HepG2 (cell line): ENCODE results near the gene INSR. TPM values are rescaled to one million over a fixed set of nuclear protein-coding genes. Genes with fewer than 3 reads are reported as not detected.

Experiments
- ATAC-seq: fragments of 200-7000 bp; cut with Tn5 transposase; 3 replicates; pipeline ENCODE4 v1.9.1; 2020; ENCODE audit warnings: mild to moderate bottlenecking, moderate library complexity
- BruUV-seq: library from RNA; stranded (reverse); fragments of 400-500 nt; replicated peaks from 2 replicates; lab custom pipeline; 2021; lab: Mats Ljungman, UMichigan
- CTCF ChIA-PET: fragments of 300-600 bp; formaldehyde crosslinking; extraction: SDS; loops from one replicate; lab custom pipeline; 2021; ENCODE audit warnings: low total read pairs, inconsistent platforms, low intra/inter-chr PET ratio; lab: Yijun Ruan, JAX
- POLR2A ChIA-PET: fragments of 350-600 bp; sonication (Branson Sonifier 250); formaldehyde crosslinking; loops from one replicate; lab custom pipeline; 2020; ENCODE audit warnings: antibody characterized with exemption, inconsistent platforms; lab: Yijun Ruan, JAX
- DNase-seq: peaks from one replicate; pipeline ENCODE4 v3.0.0-alpha.2; 2015; ENCODE audit warnings: low spot score
- FAIRE-seq: peaks from 3 replicates; lab custom pipeline; 2011; peaks lifted over from hg19 to GRCh38; lab: Jason Lieb, UNC
- H2AFZ ChIP-seq: one replicate; pipeline ENCODE4 v1.6.1; 2011; ENCODE audit warnings: low read length, inconsistent platforms
- H3K27ac ChIP-seq: fragments of 300-600 bp; 3 replicates; pipeline ENCODE4 v1.8.0; 2011; ENCODE audit warnings: mixed run types, mild to moderate bottlenecking, mixed read lengths, low read length, inconsistent platforms; ENCODE audit not compliant: insufficient read depth; ENCODE audit errors: extremely low read length
- H3K27me3 ChIP-seq, 2 experiments: fragments of 200-600 bp in 1 of 2; 2 replicates in 1 of 2; 3 replicates in 1 of 2; pipeline versions ENCODE4 v1.6.0 to v1.8.0; 2011; ENCODE audit warnings: low read length in 2 of 2, mild to moderate bottlenecking in 2 of 2, moderate library complexity in 2 of 2, inconsistent platforms in 1 of 2; ENCODE audit not compliant: insufficient read depth in 2 of 2, control insufficient read depth in 1 of 2
- H3K36me3 ChIP-seq, 2 experiments: fragments of 200-600 bp in 1 of 2; replicated peaks in 1 of 2; 2 replicates in 1 of 2; 3 replicates in 1 of 2; pipeline versions ENCODE4 v1.5.1 to v1.8.0; 2011; ENCODE audit warnings: low read length in 2 of 2, inconsistent platforms in 1 of 2; ENCODE audit not compliant: insufficient read depth in 2 of 2, control insufficient read depth in 1 of 2
- H3K4me1 ChIP-seq: 2 replicates; pipeline ENCODE4 v1.5.1; 2012; ENCODE audit warnings: low read length, inconsistent platforms; ENCODE audit not compliant: insufficient read depth
- H3K4me2 ChIP-seq: 2 replicates; pipeline ENCODE4 v1.6.0; 2011; ENCODE audit warnings: low read depth, low read length, inconsistent platforms
- H3K4me3 ChIP-seq, 3 experiments: fragments of 200-600 bp in 1 of 3; sonication (generic), shearing (Covaris generic) in 1 of 3; replicated peaks in 1 of 3; 2 replicates each; pipeline ENCODE4 v1.5.1; 2011 to 2016; ENCODE audit warnings: low read length in 3 of 3, inconsistent platforms in 2 of 3, low read depth in 2 of 3, mild to moderate bottlenecking in 2 of 3, control low read depth in 1 of 3, mixed read lengths in 1 of 3; ENCODE audit not compliant: insufficient read depth in 1 of 3
- H3K79me2 ChIP-seq: one replicate; pipeline ENCODE4 v1.6.1; 2011; ENCODE audit warnings: low read length, inconsistent platforms; ENCODE audit not compliant: insufficient read depth
- H3K9ac ChIP-seq: 2 replicates; pipeline ENCODE4 v1.6.0; 2011; ENCODE audit warnings: mild to moderate bottlenecking, low read depth, low read length, inconsistent platforms; ENCODE audit not compliant: insufficient read depth
- H3K9me3 ChIP-seq: 2 replicates; pipeline ENCODE4 v1.5.1; 2012; ENCODE audit warnings: mild to moderate bottlenecking, low read length
- H4K20me1 ChIP-seq: 2 replicates; pipeline ENCODE4 v1.6.0; 2011; ENCODE audit warnings: inconsistent platforms, mild to moderate bottlenecking, low read length, moderate library complexity; ENCODE audit not compliant: insufficient read depth
- ELF1 ChIP-seq: sonication (generic); formaldehyde crosslinking; IDR thresholded peaks from 2 replicates; pipeline ENCODE4 v1.4.0; 2020; ENCODE audit warnings: missing genetic modification reagents
- GATAD1 ChIP-seq: IDR thresholded peaks from 2 replicates; pipeline ENCODE4 v1.6.1; 2016; ENCODE audit warnings: missing genetic modification reagents, missing compliant biosample characterization
- MAZ ChIP-seq, 2 experiments: sonication (generic) in 1 of 2; formaldehyde crosslinking in 1 of 2; IDR thresholded peaks; 2 replicates each; pipeline versions ENCODE4 v1.5.0 to v1.6.1; 2012 to 2020; ENCODE audit warnings: low read depth in 2 of 2, mild to moderate bottlenecking in 2 of 2, borderline replicate concordance in 1 of 2, improper control_type of control experiment in 1 of 2, low read length in 1 of 2, missing genetic modification reagents in 1 of 2, moderate library complexity in 1 of 2
- MYNN ChIP-seq: sonication (generic); formaldehyde crosslinking; IDR thresholded peaks from 2 replicates; pipeline ENCODE4 v1.4.0; 2020; ENCODE audit warnings: mild to moderate bottlenecking, low read depth, missing genetic modification reagents
- PHF20 ChIP-seq: sonication (generic); formaldehyde crosslinking; IDR thresholded peaks from 2 replicates; pipeline ENCODE4 v1.5.0; 2020; ENCODE audit warnings: mild to moderate bottlenecking, missing genetic modification reagents
- PHF8 ChIP-seq: sonication (generic); formaldehyde crosslinking; IDR thresholded peaks from 2 replicates; pipeline ENCODE4 v1.5.0; 2020; ENCODE audit warnings: missing genetic modification reagents
- SMAD1 ChIP-seq: sonication (generic); formaldehyde crosslinking; IDR thresholded peaks from 2 replicates; pipeline ENCODE4 v1.4.0; 2020; ENCODE audit warnings: missing genetic modification reagents, low read depth, mild to moderate bottlenecking, borderline replicate concordance
- ZFP36L1 ChIP-seq: sonication (generic); formaldehyde crosslinking; IDR thresholded peaks from 2 replicates; pipeline ENCODE4 v1.8.0; 2022; ENCODE audit warnings: mild to moderate bottlenecking, missing genetic modification reagents, moderate library complexity
- ZNF33B ChIP-seq: sonication (generic); formaldehyde crosslinking; IDR thresholded peaks from 2 replicates; pipeline ENCODE4 v1.5.1; 2020; ENCODE audit warnings: mild to moderate bottlenecking, missing genetic modification reagents
- WGBS: methylation state at CpG from one replicate; pipeline ENCODE4 v1.1.6; 2017; ENCODE audit warnings: low lambda C conversion rate; 5-methylcytosine and 5-hydroxymethylcytosine counted together
- in situ Hi-C: cut with HindIII; loops from 2 replicates; pipeline ENCODE4 v1.10.0; 2017; ENCODE audit warnings: low pct_unique_long_range_greater_than_20kb; ENCODE audit not compliant: extremely low pct_ligation_motif_present
- intact Hi-C: fragments of 100-400 bp; cut with micrococcal nuclease; formaldehyde crosslinking; loops from one replicate; pipeline ENCODE4 v1.10.0; 2022; ENCODE audit not compliant: unreplicated experiment
- polyA plus RNA-seq, 8 experiments: library from polyadenylated mRNA; depleted of rRNA in 3 of 8; stranded (reverse) in 7 of 8; unstranded in 1 of 8; fragments of >200 nt; fragmentation: Illumina TruSeq in 4 of 8; extraction: Trizol in 4 of 8; gene quantifications; 2 replicates each; pipeline versions ENCODE4 v1.2.1 to v1.2.3, GENCODE V29; 2011 to 2016; ENCODE audit warnings: low read depth in 4 of 8, missing spikeins in 1 of 8, mixed read lengths in 1 of 8; ENCODE audit not compliant: insufficient read depth in 1 of 8
- total RNA-seq, 5 experiments: library from RNA; depleted of rRNA; stranded (reverse); fragments of >200 nt; fragmentation: Illumina TruSeq; extraction: Trizol; gene quantifications; 2 replicates each; pipeline ENCODE4 v1.2.3, GENCODE V29; 2016; ENCODE audit warnings: low read depth in 1 of 5
- TF ChIP-seq, protein P1 (sequence below): sonication (generic); formaldehyde crosslinking; IDR thresholded peaks from 2 replicates; pipeline ENCODE4 v1.4.0; 2020; ENCODE audit warnings: missing genetic modification reagents
- TF ChIP-seq, protein P2 (sequence below): sonication (generic); formaldehyde crosslinking; IDR thresholded peaks from 2 replicates; pipeline ENCODE4 v1.8.1; 2023; ENCODE audit warnings: mild to moderate bottlenecking, missing genetic modification reagents

The INSR gene
- total and polyA plus RNA-seq, 2 of the 13 experiments (the other 11 are each of a cell fraction or from before 2014, with no cell fraction given): 24.2 to 29.8 TPM

DNA sequence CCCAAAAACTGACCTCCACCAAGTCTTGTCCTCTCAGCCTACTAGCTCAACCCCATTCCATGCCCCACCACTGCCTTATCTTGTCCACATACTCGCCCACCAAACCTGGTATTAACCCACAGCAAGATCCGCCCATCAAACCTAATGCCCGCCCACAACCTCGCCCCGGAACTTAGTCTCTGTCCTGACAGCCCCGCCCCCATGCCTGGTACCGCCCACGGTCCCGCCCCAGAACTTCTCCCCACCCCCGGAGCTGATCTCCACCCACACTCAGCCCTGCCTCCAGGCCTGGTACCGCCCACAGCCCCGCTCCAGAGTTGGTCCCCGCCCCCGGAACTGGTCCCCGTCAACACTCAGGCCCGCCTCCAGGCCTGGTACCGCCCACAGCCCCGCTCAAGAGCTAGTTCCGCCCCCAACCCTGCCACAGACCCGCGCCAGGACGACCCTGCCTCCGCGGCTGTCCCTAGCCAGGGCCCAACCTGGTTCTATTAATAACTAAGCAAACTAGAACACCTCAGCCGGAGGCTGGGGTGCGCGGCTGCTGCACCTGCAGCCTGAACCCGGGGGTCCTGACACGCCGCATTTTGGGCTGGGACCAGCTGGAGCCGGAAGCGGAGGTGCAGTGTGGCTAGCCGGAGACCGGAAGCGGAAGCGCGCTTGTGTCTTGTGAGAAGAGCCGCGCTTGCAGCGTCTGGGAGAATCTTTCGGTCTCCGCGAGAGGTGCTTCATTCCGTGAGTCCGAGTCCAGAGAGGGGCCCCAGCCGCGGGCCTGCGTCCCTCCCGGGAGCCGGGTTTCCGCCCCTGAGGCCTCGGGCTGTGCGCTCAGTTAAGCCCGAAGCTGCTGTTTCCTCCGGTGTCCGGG lies 224.9 kb downstream of the INSR start, which contains the start of gene ZNF557:
Gene ZNF557 (plus strand): TSS at position 662 of the 862 bp plus-strand sequence. CDS start 5,372 bp downstream, outside the sequence.
- WGBS: 2% methylated on average over 27 of the region's 56 CpGs
- intact Hi-C loops (no loop called here), in situ Hi-C loops (no loop called here)
- Histone ChIP-seq H2AFZ (peak within 1 kb of the TSS; percentile 51), H3K4me3 (peak within 1 kb of the TSS; percentile 77 to 94 (median 90)), H3K36me3 (peaks cover 4 to 21% of the 10 kb centered on the region in 2 experiments; a peak in 4 of 5 replicates), H3K9me3 (peaks cover 7% of the 10 kb centered on the region), H3K27ac (peak within 1 kb of the TSS; percentile 77), H3K27me3 (no peaks in the 10 kb centered on the region; a peak in 1 of 5 replicates), H3K79me2 (peaks cover 11% of the 10 kb centered on the region), H3K4me1 (peaks cover 14% of the 10 kb centered on the region), H3K4me2 (peak within 1 kb of the TSS; percentile 74), H4K20me1 (no peaks in the 10 kb centered on the region), H3K9ac (peak within 1 kb of the TSS; percentile 80)
- no TSS peak for BruUV-seq
- ATAC-seq (peak; percentile 99), FAIRE-seq (peak; percentile 51), DNase-seq (peak; percentile 88)
- CTCF ChIA-PET: no interaction called here
- POLR2A ChIA-PET: interaction anchor here (0.6 to 1.5 kb wide), 17 partner anchors 12 to 708 kb away, joined by 3 to 32 read pairs (median 4); partner anchors contain the start of genes ALKBH7, CLPP, MCOLN1 and PET100
- TF ChIP-seq MAZ (IDR thresholded peaks at IDR 0.05; ENCODE audit: borderline replicate concordance, low read depth, low read length) (peak; percentile 78; the same call in 1 of the 2 replicates), MAZ (CRISPR knock-in tag; IDR thresholded peaks at IDR 0.05; ENCODE audit: low read depth) (peak; percentile 54), MYNN (peak; percentile 19; the same call in 1 of the 2 replicates), ELF1 (CRISPR knock-in tag) (peak; percentile 96), SMAD1 (CRISPR knock-in tag) (peak; percentile 66; the same call in 1 of the 2 replicates), ZNF33B (CRISPR knock-in tag) (0 out of 2 replicates have a peak, but pooled peaks have one; percentile 35), ZFP36L1 (CRISPR knock-in tag) (peak; percentile 56; the same call in 1 of the 2 replicates), PHF20 (CRISPR knock-in tag) (peak; percentile 95), PHF8 (CRISPR knock-in tag) (peak; percentile 91), GATAD1 (CRISPR knock-in tag) (peak; percentile 91)
- TF ChIP-seq, protein P1, sequence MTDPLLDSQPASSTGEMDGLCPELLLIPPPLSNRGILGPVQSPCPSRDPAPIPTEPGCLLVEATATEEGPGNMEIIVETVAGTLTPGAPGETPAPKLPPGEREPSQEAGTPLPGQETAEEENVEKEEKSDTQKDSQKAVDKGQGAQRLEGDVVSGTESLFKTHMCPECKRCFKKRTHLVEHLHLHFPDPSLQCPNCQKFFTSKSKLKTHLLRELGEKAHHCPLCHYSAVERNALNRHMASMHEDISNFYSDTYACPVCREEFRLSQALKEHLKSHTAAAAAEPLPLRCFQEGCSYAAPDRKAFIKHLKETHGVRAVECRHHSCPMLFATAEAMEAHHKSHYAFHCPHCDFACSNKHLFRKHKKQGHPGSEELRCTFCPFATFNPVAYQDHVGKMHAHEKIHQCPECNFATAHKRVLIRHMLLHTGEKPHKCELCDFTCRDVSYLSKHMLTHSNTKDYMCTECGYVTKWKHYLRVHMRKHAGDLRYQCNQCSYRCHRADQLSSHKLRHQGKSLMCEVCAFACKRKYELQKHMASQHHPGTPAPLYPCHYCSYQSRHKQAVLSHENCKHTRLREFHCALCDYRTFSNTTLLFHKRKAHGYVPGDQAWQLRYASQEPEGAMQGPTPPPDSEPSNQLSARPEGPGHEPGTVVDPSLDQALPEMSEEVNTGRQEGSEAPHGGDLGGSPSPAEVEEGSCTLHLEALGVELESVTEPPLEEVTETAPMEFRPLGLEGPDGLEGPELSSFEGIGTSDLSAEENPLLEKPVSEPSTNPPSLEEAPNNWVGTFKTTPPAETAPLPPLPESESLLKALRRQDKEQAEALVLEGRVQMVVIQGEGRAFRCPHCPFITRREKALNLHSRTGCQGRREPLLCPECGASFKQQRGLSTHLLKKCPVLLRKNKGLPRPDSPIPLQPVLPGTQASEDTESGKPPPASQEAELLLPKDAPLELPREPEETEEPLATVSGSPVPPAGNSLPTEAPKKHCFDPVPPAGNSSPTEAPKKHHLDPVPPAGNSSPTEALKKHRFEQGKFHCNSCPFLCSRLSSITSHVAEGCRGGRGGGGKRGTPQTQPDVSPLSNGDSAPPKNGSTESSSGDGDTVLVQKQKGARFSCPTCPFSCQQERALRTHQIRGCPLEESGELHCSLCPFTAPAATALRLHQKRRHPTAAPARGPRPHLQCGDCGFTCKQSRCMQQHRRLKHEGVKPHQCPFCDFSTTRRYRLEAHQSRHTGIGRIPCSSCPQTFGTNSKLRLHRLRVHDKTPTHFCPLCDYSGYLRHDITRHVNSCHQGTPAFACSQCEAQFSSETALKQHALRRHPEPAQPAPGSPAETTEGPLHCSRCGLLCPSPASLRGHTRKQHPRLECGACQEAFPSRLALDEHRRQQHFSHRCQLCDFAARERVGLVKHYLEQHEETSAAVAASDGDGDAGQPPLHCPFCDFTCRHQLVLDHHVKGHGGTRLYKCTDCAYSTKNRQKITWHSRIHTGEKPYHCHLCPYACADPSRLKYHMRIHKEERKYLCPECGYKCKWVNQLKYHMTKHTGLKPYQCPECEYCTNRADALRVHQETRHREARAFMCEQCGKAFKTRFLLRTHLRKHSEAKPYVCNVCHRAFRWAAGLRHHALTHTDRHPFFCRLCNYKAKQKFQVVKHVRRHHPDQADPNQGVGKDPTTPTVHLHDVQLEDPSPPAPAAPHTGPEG (CRISPR knock-in tag): 0 out of 2 replicates have a peak, but pooled peaks have one; percentile 24
- TF ChIP-seq, protein P2, sequence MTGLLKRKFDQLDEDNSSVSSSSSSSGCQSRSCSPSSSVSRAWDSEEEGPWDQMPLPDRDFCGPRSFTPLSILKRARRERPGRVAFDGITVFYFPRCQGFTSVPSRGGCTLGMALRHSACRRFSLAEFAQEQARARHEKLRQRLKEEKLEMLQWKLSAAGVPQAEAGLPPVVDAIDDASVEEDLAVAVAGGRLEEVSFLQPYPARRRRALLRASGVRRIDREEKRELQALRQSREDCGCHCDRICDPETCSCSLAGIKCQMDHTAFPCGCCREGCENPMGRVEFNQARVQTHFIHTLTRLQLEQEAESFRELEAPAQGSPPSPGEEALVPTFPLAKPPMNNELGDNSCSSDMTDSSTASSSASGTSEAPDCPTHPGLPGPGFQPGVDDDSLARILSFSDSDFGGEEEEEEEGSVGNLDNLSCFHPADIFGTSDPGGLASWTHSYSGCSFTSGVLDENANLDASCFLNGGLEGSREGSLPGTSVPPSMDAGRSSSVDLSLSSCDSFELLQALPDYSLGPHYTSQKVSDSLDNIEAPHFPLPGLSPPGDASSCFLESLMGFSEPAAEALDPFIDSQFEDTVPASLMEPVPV (CRISPR knock-in tag): peak; percentile 70
